Measurements from ENCODE around the gene BCAS4. TPM values are rescaled to one million over a fixed set of nuclear protein-coding genes. Genes with fewer than 3 reads are reported as not detected.
A peak's percentile ranks its signal among the peaks of the same experiment; 100 is the strongest.

BCAS4 gene
- total and polyA plus RNA-seq, 2 experiments from 2014 or later, result 22.2 to 24.8 TPM

DNA sequence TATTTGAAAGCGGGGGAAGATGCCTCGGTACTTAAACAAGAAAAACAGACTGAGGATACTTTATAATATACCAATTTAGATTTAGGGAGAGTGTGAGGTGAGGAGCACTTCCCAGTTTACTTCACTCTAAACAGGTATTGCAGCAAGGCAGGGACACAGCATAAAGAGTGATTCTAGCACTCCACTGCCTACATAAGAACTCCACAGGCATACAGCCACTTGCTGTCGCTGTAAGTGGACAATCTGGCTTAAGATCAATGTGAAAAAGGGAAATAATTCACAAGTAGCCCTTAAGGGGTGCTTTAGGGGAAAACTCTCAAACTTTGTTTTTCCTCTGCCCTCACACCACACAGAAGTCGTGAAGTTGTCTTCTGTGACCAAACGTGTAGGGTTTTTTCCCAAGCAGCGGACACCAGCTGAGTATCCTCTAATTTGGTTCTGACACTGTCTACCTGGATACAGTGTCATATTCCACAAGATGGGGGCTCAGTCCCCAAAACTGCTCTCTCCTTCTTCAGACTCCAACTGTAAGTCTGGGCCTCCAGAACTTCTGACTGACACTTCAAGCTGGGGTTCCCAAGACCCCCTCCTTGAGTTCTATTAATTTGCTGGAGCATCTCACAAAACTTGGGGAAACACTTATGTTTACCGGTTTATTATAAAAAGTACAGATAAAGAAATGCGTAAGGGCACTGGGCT is 127.1 kb downstream of the BCAS4 start:
- Histone ChIP-seq H3K9me2 (ENCODE audit: insufficient read depth) (no peaks in the 10 kb centered on the region), H3F3A (replicated peaks; ENCODE audit: low read depth) (0 out of 2 replicates have a peak, but pooled peaks cover 4% of the 10 kb centered on the region), H3K4me1 (ENCODE audit: insufficient read depth) (peaks cover 48% of the 10 kb centered on the region), H2AFZ (no peak overlapping the region), H3K4me3 (no peak overlapping the region), H3K36me3 (ENCODE audit: insufficient read depth) (peaks cover 13% of the 10 kb centered on the region; the same call in 1 of the 2 replicates), H3K4me2 (no peak overlapping the region), H3K27ac (ENCODE audit: low read depth) (peak overlapping the region; percentile 72; the same call in 1 of the 2 replicates), H3K79me2 (replicated peaks; ENCODE audit: insufficient read depth) (peaks cover 100% of the 10 kb centered on the region), H3K27me3 (ENCODE audit: insufficient read depth) (no peaks in the 10 kb centered on the region), H4K20me1 (replicated peaks; ENCODE audit: insufficient read depth) (peaks cover 94% of the 10 kb centered on the region)
- H3K4me3 Mint-ChIP-seq, result no peak overlapping the region; the same call in 2 of the 3 replicates
- peak overlapping the region; percentile 37 for H3K27ac Mint-ChIP-seq
- peaks cover 65% of the 10 kb centered on the region for H3K4me1 Mint-ChIP-seq
- no peak for ATAC-seq
- TF ChIP-seq NANOG (IDR thresholded peaks at IDR 0.05; ENCODE audit: borderline replicate concordance), result no peak
- no peak for TF ChIP-seq ZNF331 (CRISPR knock-in tag; IDR thresholded peaks at IDR 0.05; ENCODE audit: low read depth)
- TF ChIP-seq ZNF114 (CRISPR knock-in tag; IDR thresholded peaks at IDR 0.05), result no peak
- TF ChIP-seq STAT1 (IDR thresholded peaks at IDR 0.05; ENCODE audit: unreplicated experiment), result no peak
- no peak for TF ChIP-seq ETS1 (IDR thresholded peaks at IDR 0.05)
- no peak for TF ChIP-seq POLR2AphosphoS5 (IDR thresholded peaks at IDR 0.05; ENCODE audit: low read depth)
- TF ChIP-seq CREB1 (CRISPR knock-in tag; IDR thresholded peaks at IDR 0.05; ENCODE audit: low read depth), result no peak
- TF ChIP-seq EZH2phosphoT487 (IDR thresholded peaks at IDR 0.05; ENCODE audit: unreplicated experiment), result no peak
- TF ChIP-seq EZH2 (IDR thresholded peaks at IDR 0.05; ENCODE audit: low read depth, unreplicated experiment), result no peak
- no peak for TF ChIP-seq CTCF (conservative IDR thresholded peaks at IDR 0.05; ENCODE audit: low read depth in 2 of 2)
- no peak for TF ChIP-seq ZNF462 (CRISPR knock-in tag; IDR thresholded peaks at IDR 0.05)
- no peak for TF ChIP-seq JUNB (IDR thresholded peaks at IDR 0.05; ENCODE audit: unreplicated experiment)
- TF ChIP-seq, protein P1, sequence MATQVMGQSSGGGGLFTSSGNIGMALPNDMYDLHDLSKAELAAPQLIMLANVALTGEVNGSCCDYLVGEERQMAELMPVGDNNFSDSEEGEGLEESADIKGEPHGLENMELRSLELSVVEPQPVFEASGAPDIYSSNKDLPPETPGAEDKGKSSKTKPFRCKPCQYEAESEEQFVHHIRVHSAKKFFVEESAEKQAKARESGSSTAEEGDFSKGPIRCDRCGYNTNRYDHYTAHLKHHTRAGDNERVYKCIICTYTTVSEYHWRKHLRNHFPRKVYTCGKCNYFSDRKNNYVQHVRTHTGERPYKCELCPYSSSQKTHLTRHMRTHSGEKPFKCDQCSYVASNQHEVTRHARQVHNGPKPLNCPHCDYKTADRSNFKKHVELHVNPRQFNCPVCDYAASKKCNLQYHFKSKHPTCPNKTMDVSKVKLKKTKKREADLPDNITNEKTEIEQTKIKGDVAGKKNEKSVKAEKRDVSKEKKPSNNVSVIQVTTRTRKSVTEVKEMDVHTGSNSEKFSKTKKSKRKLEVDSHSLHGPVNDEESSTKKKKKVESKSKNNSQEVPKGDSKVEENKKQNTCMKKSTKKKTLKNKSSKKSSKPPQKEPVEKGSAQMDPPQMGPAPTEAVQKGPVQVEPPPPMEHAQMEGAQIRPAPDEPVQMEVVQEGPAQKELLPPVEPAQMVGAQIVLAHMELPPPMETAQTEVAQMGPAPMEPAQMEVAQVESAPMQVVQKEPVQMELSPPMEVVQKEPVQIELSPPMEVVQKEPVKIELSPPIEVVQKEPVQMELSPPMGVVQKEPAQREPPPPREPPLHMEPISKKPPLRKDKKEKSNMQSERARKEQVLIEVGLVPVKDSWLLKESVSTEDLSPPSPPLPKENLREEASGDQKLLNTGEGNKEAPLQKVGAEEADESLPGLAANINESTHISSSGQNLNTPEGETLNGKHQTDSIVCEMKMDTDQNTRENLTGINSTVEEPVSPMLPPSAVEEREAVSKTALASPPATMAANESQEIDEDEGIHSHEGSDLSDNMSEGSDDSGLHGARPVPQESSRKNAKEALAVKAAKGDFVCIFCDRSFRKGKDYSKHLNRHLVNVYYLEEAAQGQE (IDR thresholded peaks at IDR 0.05; ENCODE audit: unreplicated experiment), result no peak
- H3K36me3 Mint-ChIP-seq (ENCODE audit: low read depth), result peaks cover 60% of the 10 kb centered on the region; the same call in 2 of the 3 replicates
- DNase-seq (ENCODE audit: low spot score), result no peak
- H3K27me3 Mint-ChIP-seq (ENCODE audit: insufficient read depth, low read depth, poor library complexity), result peaks cover 2% of the 10 kb centered on the region
- no peaks in the 10 kb centered on the region for H3K9me3 Mint-ChIP-seq

All from GM23338 (cell line).